Mucosa of rectum (tissue), 2 donors: ENCODE results near the gene PEA15.

ENCODE experiments used
- H3K27ac ChIP-seq, 2 donors: one replicate each; pipeline ENCODE4 v1.7.0; 2013; ENCODE audit warnings: inconsistent platforms in 2 of 2, low read depth in 2 of 2, low read length in 2 of 2
- H3K27me3 ChIP-seq, 2 donors: one replicate each; pipeline ENCODE4 v1.7.0; 2013; ENCODE audit warnings: low read length in 2 of 2; ENCODE audit not compliant: control insufficient read depth in 2 of 2, insufficient read depth in 2 of 2
- H3K36me3 ChIP-seq, 2 donors: one replicate each; pipeline ENCODE4 v1.7.0; 2013; ENCODE audit warnings: low read length in 2 of 2; ENCODE audit not compliant: control insufficient read depth in 2 of 2, insufficient read depth in 2 of 2
- H3K4me1 ChIP-seq, 2 donors: one replicate each; pipeline ENCODE4 v1.7.0; 2013; ENCODE audit warnings: low read length in 2 of 2, mild to moderate bottlenecking in 1 of 2; ENCODE audit not compliant: control insufficient read depth in 2 of 2, insufficient read depth in 2 of 2
- H3K4me3 ChIP-seq, 2 donors: one replicate each; pipeline ENCODE4 v1.7.0; 2013; ENCODE audit warnings: low read length in 2 of 2
- H3K9ac ChIP-seq, 2 donors: one replicate each; pipeline ENCODE4 v1.7.0; 2013; ENCODE audit warnings: low read length in 2 of 2, low read depth in 1 of 2, mild to moderate bottlenecking in 1 of 2
- H3K9me3 ChIP-seq, 2 donors: one replicate each; pipeline ENCODE4 v1.7.0; 2013; ENCODE audit warnings: low read length in 2 of 2; ENCODE audit not compliant: control insufficient read depth in 2 of 2
- donor health status: healthy.
- donor health status: Normal muscosa, but diverticular disease.

The PEA15 gene

GRCh38 chr1:160178731-160179130 lies 26.5 kb upstream of the PEA15 start:
- Histone ChIP-seq H3K4me3 (no peak overlapping the region), H3K27me3 (peaks cover 0 to 2% of the 10 kb centered on the region in 2 donors), H3K9me3 (no peaks in the 10 kb centered on the region), H3K27ac (no peak overlapping the region), H3K9ac (no peak overlapping the region), H3K4me1 (no peaks in the 10 kb centered on the region), H3K36me3 (no peaks in the 10 kb centered on the region)

- no peak overlapping the region for H3K27ac ChIP-seq
- no peaks in the 10 kb centered on the region for H3K9me3 ChIP-seq
- peaks cover 0 to 2% of the 10 kb centered on the region in 2 donors for H3K27me3 ChIP-seq
- H3K4me1 ChIP-seq: no peaks in the 10 kb centered on the region
- no peaks in the 10 kb centered on the region for H3K36me3 ChIP-seq
- H3K4me3 ChIP-seq: no peak overlapping the region
- no peak overlapping the region for H3K9ac ChIP-seq
Measured at GRCh38 chr1:160179336-160179735, 25.8 kb upstream of the PEA15 start.

- H3K27me3 ChIP-seq: no peaks in the 10 kb centered on the region
- no peaks in the 10 kb centered on the region for H3K4me1 ChIP-seq
- H3K4me3 ChIP-seq: no peak overlapping the region
- no peak overlapping the region for H3K27ac ChIP-seq
- H3K36me3 ChIP-seq: no peaks in the 10 kb centered on the region
- no peak overlapping the region for H3K9ac ChIP-seq
- H3K9me3 ChIP-seq: no peaks in the 10 kb centered on the region
Measured at GRCh38 chr1:160186246-160186645, 18.9 kb upstream of the PEA15 start.

- H3K9ac ChIP-seq: no peak overlapping the region
- H3K27ac ChIP-seq: no peak overlapping the region
- no peaks in the 10 kb centered on the region for H3K27me3 ChIP-seq
- H3K36me3 ChIP-seq: no peaks in the 10 kb centered on the region
- no peak overlapping the region for H3K4me3 ChIP-seq
- H3K4me1 ChIP-seq: no peaks in the 10 kb centered on the region
- H3K9me3 ChIP-seq: no peaks in the 10 kb centered on the region
Measured at GRCh38 chr1:160186729-160187128, 18.5 kb upstream of the PEA15 start.

- no peaks in the 10 kb centered on the region for H3K4me1 ChIP-seq
- H3K4me3 ChIP-seq: no peak overlapping the region
- no peaks in the 10 kb centered on the region for H3K27me3 ChIP-seq
- no peak overlapping the region for H3K27ac ChIP-seq
- H3K9me3 ChIP-seq: no peaks in the 10 kb centered on the region
- H3K9ac ChIP-seq: no peak overlapping the region
- no peaks in the 10 kb centered on the region for H3K36me3 ChIP-seq
Measured at GRCh38 chr1:160187407-160187806, 17.8 kb upstream of the PEA15 start.

- Histone ChIP-seq H3K27me3 (no peaks in the 10 kb centered on the region), H3K9ac (no peak overlapping the region), H3K4me3 (no peak overlapping the region), H3K27ac (no peak overlapping the region), H3K9me3 (no peaks in the 10 kb centered on the region), H3K36me3 (no peaks in the 10 kb centered on the region), H3K4me1 (peaks cover 2% of the 10 kb centered on the region in 2 donors)
Measured at GRCh38 chr1:160188341-160188740, 16.8 kb upstream of the PEA15 start.

- peaks cover 5% of the 10 kb centered on the region in 2 donors for H3K4me1 ChIP-seq
- no peak within 1 kb of the TSS for H3K27ac ChIP-seq
- no peaks in the 10 kb centered on the region for H3K27me3 ChIP-seq
- no peaks in the 10 kb centered on the region for H3K36me3 ChIP-seq
- H3K4me3 ChIP-seq: no peak within 1 kb of the TSS
- H3K9me3 ChIP-seq: no peaks in the 10 kb centered on the region
- H3K9ac ChIP-seq: no peak within 1 kb of the TSS
Measured at GRCh38 chr1:160189649-160190625, 15.2 kb upstream of the PEA15 start, which contains the start of gene CASQ1. TSS of gene CASQ1 (plus strand) at chr1:160190575. CDS start at chr1:160190752, 177 bp downstream.

- Histone ChIP-seq H3K4me1 (peaks cover 5% of the 10 kb centered on the region in 2 donors), H3K27me3 (no peaks in the 10 kb centered on the region), H3K36me3 (no peaks in the 10 kb centered on the region), H3K27ac (no peak overlapping the region), H3K9ac (no peak overlapping the region), H3K4me3 (no peak overlapping the region), H3K9me3 (no peaks in the 10 kb centered on the region)
Measured at GRCh38 chr1:160191756-160192155, 13.4 kb upstream of the PEA15 start.

- H3K4me3 ChIP-seq: no peak overlapping the region
- H3K9me3 ChIP-seq: no peaks in the 10 kb centered on the region
- H3K36me3 ChIP-seq: no peaks in the 10 kb centered on the region
- H3K9ac ChIP-seq: no peak overlapping the region
- no peak overlapping the region for H3K27ac ChIP-seq
- peaks cover 5% of the 10 kb centered on the region in 2 donors for H3K4me1 ChIP-seq
- no peaks in the 10 kb centered on the region for H3K27me3 ChIP-seq
Measured at GRCh38 chr1:160192234-160192633, 12.9 kb upstream of the PEA15 start.

- no peak overlapping the region for H3K27ac ChIP-seq
- peaks cover 5% of the 10 kb centered on the region in 2 donors for H3K4me1 ChIP-seq
- no peak overlapping the region for H3K4me3 ChIP-seq
- no peaks in the 10 kb centered on the region for H3K36me3 ChIP-seq
- peak overlapping the region; percentile 18 to 36 for H3K9ac ChIP-seq
- H3K27me3 ChIP-seq: no peaks in the 10 kb centered on the region
- H3K9me3 ChIP-seq: no peaks in the 10 kb centered on the region
Measured at GRCh38 chr1:160193091-160193819, 11.9 kb upstream of the PEA15 start.
